Smooth muscle cell of trachea (primary cell): Measurements from ENCODE around the gene TCEANC. TPM values are rescaled to one million over a fixed set of nuclear protein-coding genes. Genes with fewer than 3 reads are reported as not detected.

Experiments used
- total RNA-seq: library from RNA; depleted of rRNA; stranded (reverse); fragments of >200 nt; gene quantifications from 2 replicates; pipeline ENCODE4 v1.2.1, GENCODE V29; 2014

The TCEANC gene
- total RNA-seq = 2.6 and 3.3 TPM in 2 replicates

GRCh38 chrX:13652850-13653693 lies at the start of gene TCEANC:
TCEANC (plus strand) TSS chrX:13653141; CDS start chrX:13662509, 9,368 bp downstream.

DNA sequence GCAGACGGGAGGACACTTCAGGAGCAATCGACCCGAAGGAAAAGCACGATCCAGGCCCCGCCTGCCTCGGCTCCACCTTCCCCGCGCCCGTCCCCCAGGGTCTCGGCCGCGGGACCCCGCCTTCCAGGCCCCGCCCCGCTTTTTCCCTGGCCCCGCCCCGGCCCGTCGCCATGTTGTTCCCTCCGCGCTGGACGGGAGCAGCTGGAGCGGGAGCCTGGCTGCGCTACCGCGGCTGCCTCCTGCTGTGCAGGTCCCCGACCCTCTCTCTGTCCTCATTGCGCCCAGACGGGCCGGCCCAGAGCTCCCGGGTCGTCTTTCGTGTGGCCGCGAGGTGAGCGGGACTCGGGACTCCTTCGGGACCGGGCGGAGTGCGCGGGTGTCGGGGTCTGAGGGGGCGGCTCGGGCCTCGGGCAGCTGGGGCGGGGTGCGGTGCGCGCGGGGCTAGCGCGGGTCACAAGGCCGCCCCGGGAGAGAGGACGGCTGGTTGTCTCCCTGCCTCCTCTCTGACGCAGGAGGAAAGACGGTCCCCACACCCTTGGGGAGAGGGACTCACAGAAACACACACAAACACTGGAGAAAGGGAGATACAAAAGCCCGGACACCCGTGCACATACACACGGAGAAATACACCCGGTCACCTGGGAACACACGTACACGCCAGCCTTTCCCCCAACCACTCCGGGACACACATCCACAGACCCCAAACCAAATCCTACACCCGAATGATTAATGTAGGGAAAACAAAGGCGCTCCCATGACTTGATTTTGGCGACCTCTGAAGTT lies 36.2 kb downstream of the TCEANC start, which contains the start of gene RAB9A:
RAB9A (plus strand) TSS at position 171 of the 783 bp plus-strand sequence. CDS start 19,619 bp downstream, outside the sequence.

Other genes with a start within 250 kb of the TCEANC start
- gene EGFL6, start 83.5 kb upstream of the TCEANC start, total RNA-seq = under 0.01 TPM in 1 of 2 replicates, not detected in the other
- 37.5 and 38.4 TPM in 2 replicates for gene RAB9A, start 36.0 kb downstream of the TCEANC start, total RNA-seq
- 14.6 and 20.8 TPM in 2 replicates for gene TRAPPC2, start 81.5 kb downstream of the TCEANC start, total RNA-seq
- 13.2 and 14.5 TPM in 2 replicates for gene OFD1, start 81.6 kb downstream of the TCEANC start, total RNA-seq
- 5.3 and 14.3 TPM in 2 replicates for gene GPM6B, start 164.0 kb downstream of the TCEANC start, total RNA-seq